ENCODE data around the gene JADE3.

DNA sequence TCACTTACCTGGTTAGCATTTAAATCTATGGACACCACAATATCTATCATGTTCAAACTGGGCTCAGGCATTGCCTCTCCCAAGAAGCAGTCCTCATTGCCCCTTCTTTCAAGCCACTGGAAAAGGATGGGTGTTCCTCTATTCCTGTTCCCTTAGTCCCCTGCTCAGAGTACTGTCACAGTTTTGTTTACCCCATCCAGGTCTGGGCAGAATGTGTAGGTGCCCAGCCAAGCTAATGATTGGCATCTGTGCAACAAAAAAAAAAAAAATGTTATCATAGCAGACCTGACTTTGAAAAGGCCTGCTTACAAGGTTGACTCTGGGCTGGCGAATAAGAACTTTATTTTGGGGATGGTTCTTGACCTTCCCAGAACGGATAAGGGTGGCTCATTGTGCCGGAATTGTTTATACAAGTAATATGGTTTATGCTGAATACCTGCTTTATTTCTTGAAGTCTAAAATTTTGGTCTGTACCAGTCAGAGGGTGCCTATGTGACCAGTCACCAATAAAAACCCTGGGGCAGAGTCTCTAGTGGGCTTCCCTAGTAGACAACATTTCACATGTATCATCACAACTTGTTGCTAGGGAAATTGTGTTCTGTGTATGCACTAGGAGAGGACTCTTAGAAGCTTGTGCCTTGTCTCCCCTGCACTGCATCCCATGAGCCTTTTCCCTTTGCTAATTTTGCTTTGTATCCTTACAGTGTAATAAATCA is 47.9 kb downstream of the JADE3 start:
- no peak for TF ChIP-seq CTCF (conservative IDR thresholded peaks at IDR 0.05; ENCODE audit: low read length)
- no peak for TF ChIP-seq EZH2phosphoT487 (IDR thresholded peaks at IDR 0.05; ENCODE audit: borderline replicate concordance)

Measured in Loucy (cell line).